Measurements from ENCODE around the gene HMGCL. TPM values are rescaled to one million over a fixed set of nuclear protein-coding genes. Genes with fewer than 3 reads are reported as not detected.

Gene HMGCL
- total RNA-seq, 1 donor from 2014 or later = 32.8 TPM

GRCh38 chr1:23757812-23758211, 67.4 kb downstream of the HMGCL start:
- intact Hi-C loops (cut with DNase I) = no loop called here
- ATAC-seq = no peak

GRCh38 chr1:23756676-23757075, 68.6 kb downstream of the HMGCL start:
- intact Hi-C loops (cut with DNase I) = no loop called here

More at GRCh38 chr1:23757812-23758211, 67.4 kb downstream of the HMGCL start:
- DNase-seq (ENCODE audit: missing footprints) = no peak

GRCh38 chr1:23752909-23753308, 72.3 kb downstream of the HMGCL start:
- DNase-seq (ENCODE audit: missing footprints) (no peak), ATAC-seq (no peak)
- intact Hi-C loops (cut with DNase I) = no loop called here

More at GRCh38 chr1:23756676-23757075, 68.6 kb downstream of the HMGCL start:
- no peak for ATAC-seq
- no peak for DNase-seq (ENCODE audit: missing footprints)

Other genes starting within 250 kb of the HMGCL start
- 681 TPM for gene RPL11, start 133.6 kb downstream of the HMGCL start, total RNA-seq
- 37.7 TPM for gene ELOA, start 82.0 kb downstream of the HMGCL start, total RNA-seq
- gene PITHD1, start 47.0 kb downstream of the HMGCL start, total RNA-seq = 42.7 TPM
- gene LYPLA2, start 34.3 kb downstream of the HMGCL start, total RNA-seq = 32.1 TPM
- 7.8 TPM for gene GALE, start 24.7 kb downstream of the HMGCL start, total RNA-seq
- 12.2 TPM for gene FUCA1, start 42.9 kb upstream of the HMGCL start, total RNA-seq
- not detected for gene CNR2, start 87.9 kb upstream of the HMGCL start, total RNA-seq
- 85.8 TPM for gene PNRC2, start 134.4 kb upstream of the HMGCL start, total RNA-seq
- 51.9 TPM for gene SRSF10, start 154.9 kb upstream of the HMGCL start, total RNA-seq